Forelimb muscle (tissue), 1 donor: Measurements from ENCODE around the gene OPA1. TPM values are rescaled to one million over a fixed set of nuclear protein-coding genes. Genes with fewer than 3 reads are reported as not detected.

Experiments used
- DNase-seq: peaks from one replicate; pipeline ENCODE4 v3.0.0-alpha.2; 2013; ENCODE audit warnings: low read depth
- polyA plus RNA-seq: library from polyadenylated mRNA; unstranded; fragments of 120-200 nt; gene quantifications from one replicate; pipeline ENCODE4 v1.2.1, GENCODE V29; 2013; ENCODE audit not compliant: insufficient read length

Gene OPA1
- polyA plus RNA-seq, 1 donor: 47.9 TPM

DNA sequence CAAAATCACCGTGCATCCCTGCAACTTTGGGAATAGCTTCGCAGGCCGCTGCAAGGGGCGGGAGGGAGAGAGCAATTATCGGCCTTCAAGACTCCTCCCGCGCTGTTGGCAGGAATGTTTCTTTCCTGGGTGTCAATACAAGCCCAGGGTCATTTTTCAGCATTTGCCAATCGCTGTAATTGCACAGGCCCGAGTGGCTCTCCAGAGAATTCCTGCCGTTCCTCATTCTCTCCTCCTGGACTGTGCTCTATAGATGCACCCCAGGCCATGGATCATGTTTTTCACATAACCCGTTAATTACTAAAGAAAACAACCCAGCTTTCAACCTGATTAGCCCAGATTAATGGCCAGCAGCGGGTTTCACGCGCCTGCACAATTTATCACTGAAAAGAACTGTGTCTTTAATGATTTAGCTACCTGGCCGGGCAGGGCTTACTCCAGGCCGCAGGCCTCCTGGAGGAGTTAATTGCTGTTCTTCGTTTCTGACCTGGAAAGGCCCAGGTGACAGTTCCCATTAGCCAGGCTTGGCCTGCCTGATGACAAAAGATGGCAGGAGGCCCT, 144.3 kb downstream of the OPA1 start:
- no peak for DNase-seq

DNA sequence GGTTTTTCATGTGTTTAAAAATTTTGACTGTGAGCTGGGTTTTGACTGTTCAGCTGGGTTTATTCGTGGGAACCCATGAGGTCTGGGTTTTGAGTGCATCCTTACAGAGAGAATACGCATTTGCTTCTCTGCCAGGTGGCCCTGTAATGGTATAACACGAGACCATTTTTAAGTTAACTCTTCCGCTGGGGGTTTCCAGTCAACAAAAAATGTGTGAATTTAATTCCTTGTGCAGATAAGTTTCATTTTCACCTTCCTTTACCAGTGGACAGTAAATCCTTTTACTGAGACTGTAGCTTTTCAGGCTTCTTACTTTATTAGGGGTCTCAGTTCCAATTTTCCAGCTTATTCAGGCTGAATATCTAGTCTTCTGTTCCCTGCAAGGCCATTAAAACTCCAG, 149.6 kb downstream of the OPA1 start:
- DNase-seq: no peak

DNA sequence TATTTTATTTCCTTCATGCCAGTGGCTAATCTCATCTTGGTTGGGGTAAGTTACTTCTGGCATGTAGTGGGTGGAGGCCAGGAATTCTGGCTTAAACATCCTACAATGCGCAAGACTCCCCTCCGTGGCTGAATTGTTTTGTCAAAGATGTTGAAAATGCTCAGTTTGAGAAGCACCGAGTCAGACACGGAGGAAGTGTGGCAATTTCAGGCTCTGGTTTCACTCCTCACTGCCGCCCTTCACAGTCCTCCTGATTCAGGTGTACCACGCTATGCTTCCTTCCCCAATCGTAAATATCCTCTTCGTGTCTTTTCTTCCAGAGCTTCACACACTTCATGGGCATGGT, 150.7 kb downstream of the OPA1 start:
- DNase-seq: no peak

DNA sequence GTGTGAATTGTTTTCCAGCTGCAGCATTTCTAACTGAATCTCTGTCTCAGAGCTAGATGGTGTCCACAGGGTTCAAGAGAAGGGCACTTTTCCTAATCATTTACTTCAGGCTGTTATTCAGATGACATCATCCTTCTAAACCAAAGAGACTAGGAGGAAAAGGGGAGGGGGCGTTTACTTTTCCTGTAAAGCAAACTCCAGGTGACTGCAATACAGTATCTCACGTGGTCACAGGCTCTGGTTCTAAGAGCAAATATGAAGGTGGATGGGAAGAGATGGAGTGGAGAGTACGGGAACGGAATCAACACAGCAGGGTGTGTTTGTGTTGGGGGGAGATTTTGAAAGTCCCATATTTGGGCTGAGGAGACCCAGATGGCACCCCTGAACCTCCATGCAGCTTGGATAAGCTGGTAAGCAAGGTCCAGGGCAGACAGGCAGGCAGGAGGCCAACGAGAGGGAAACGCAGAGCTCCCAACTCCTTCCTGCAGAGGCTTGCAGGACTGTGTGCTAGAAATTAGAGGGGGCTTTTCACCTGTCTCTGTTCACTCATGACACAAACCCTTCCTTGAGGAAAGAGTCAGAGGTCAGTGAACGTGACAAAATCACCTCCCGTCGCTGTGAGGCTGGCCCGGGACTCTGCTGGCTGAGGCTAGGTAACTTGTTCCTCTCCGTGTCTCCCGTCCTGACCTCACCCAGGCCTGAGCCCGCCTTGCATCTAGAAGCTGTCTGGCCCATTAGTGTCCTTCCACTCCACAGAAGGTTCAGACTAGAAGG, 151.2 kb downstream of the OPA1 start:
- DNase-seq: no peak

DNA sequence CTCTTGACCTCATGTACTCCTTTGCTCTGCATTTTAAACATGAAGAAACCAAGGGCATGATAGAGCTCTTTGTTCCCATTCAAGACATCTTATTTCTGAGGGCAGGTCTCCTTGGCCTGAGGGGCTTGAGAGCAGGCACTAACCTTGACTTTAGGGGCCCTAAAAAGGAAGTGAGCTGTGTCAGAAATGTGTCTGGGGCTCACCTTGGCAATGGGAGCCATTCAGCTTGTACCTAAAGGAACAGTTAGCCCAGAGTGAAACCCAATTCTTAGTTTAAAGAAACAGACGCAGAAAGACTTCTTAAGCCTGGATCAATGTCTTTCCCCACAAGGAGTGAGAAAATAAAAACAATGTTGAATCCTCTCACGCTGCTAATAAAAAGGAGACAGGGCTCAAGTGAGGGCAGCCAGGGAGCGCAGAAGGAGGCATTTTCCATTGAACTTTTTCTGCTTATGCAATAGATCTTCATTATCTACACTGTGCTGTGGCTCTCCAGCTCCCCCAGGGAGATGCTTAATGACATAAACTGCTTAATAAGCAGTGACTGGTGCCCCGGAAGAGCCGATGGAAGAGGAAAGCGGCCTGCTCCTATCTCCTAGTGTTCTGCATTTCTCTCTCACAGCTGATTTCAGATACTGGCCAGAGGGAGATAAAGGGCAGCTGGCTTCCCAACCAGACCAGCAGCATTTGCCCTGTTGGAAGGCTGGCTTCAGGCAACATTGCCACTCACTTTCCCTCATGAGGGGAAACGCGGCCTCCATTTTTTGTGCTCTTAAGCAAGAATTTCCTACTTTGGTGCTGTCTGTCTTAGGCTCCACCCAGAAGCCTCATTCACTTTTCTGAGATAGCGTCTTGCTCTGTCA, 152.0 kb downstream of the OPA1 start:
- no peak for DNase-seq

DNA sequence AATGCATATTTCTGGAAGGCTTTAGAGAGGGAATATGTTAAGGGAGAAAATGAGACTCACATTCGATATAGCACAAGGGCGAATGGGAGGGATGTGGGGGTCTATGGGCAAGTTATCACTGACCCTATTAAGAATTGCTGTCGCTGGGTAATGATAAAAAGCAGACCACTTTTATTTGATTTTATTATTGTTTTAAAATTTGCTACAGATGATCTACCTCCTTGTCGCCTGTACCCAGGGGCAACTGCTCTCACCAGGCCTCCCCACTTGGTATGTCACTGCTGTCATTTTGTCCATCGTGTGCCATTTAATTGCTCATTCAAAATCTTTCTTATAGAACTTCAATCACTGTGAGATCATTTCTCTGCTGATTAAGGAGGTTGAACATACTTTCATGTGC, 153.8 kb downstream of the OPA1 start:
- no peak for DNase-seq

Other genes with a start within 250 kb of the OPA1 start
- gene ATP13A5, start 214.5 kb upstream of the OPA1 start, polyA plus RNA-seq: 0.63 TPM
- 0.48 TPM for gene ATP13A4, start 38.3 kb upstream of the OPA1 start, polyA plus RNA-seq